H1 (cell line): ENCODE measurements around the gene HS1BP3. TPM values are rescaled to one million over a fixed set of nuclear protein-coding genes. Genes with fewer than 3 reads are reported as not detected.

Source experiments
- CTCF ChIA-PET: fragments of 300-600 bp; sonication (Branson Sonifier 250); formaldehyde crosslinking; loops from one replicate; lab custom pipeline; 2021; ENCODE audit not compliant: partially characterized antibody; lab: Charles Lee
- POLR2A ChIA-PET: fragments of 300-600 bp; sonication (Branson Sonifier 250); formaldehyde crosslinking; loops from one replicate; lab custom pipeline; 2021; ENCODE audit warnings: inconsistent platforms; ENCODE audit not compliant: partially characterized antibody; lab: Charles Lee
- DNase-seq, 2 experiments: peaks; one replicate each; pipeline versions ENCODE4 v3.0.0 to v3.0.0-alpha.2; 2010 to 2022; ENCODE audit warnings: low spot score in 2 of 2, low read depth in 1 of 2, mixed read lengths in 1 of 2
- FAIRE-seq: peaks from 2 replicates; lab custom pipeline; 2011; peaks lifted over from hg19 to GRCh38; lab: Jason Lieb, UNC
- H2AFZ ChIP-seq: 2 replicates; pipeline ENCODE4 v1.8.1; 2012; ENCODE audit warnings: low read length, inconsistent platforms
- H2AK5ac ChIP-seq: 2 replicates; pipeline ENCODE4 v1.6.1; 2013; ENCODE audit warnings: low read depth, low read length
- H2BK120ac ChIP-seq: replicated peaks from 2 replicates; pipeline ENCODE3; 2013; ENCODE audit warnings: low read depth, low read length, inconsistent platforms
- H2BK12ac ChIP-seq: 2 replicates; pipeline ENCODE4 v1.6.1; 2013; ENCODE audit warnings: low read depth, low read length
- H2BK15ac ChIP-seq: 2 replicates; pipeline ENCODE4 v1.6.1; 2013; ENCODE audit warnings: low read length
- H2BK20ac ChIP-seq: 2 replicates; pipeline ENCODE4 v1.6.1; 2013; ENCODE audit warnings: low read length
- H2BK5ac ChIP-seq: 2 replicates; pipeline ENCODE4 v1.6.1; 2013; ENCODE audit warnings: low read depth, low read length
- H3K14ac ChIP-seq: 2 replicates; pipeline ENCODE4 v1.6.1; 2013; ENCODE audit warnings: inconsistent platforms; ENCODE audit not compliant: insufficient read length
- H3K18ac ChIP-seq: 2 replicates; pipeline ENCODE4 v1.6.1; 2013; ENCODE audit warnings: low read length; ENCODE audit errors: extremely low read depth
- H3K23ac ChIP-seq: 2 replicates; pipeline ENCODE4 v1.6.1; 2013; ENCODE audit warnings: inconsistent platforms; ENCODE audit not compliant: insufficient read length
- H3K23me2 ChIP-seq: 2 replicates; pipeline ENCODE4 v1.6.1; 2013; ENCODE audit warnings: low read depth, low read length
- H3K27ac ChIP-seq: 2 replicates; pipeline ENCODE4 v1.6.1; 2011; ENCODE audit warnings: low read depth, low read length, inconsistent platforms
- H3K27me3 ChIP-seq, 4 experiments: replicated peaks in 1 of 4; 1 replicate in 1 of 4; 2 replicates in 3 of 4; pipeline versions ENCODE4 v1.6.1 to v1.8.1; 2011 to 2013; ENCODE audit warnings: low read length in 3 of 4, mild to moderate bottlenecking in 3 of 4, inconsistent platforms in 2 of 4, mixed read lengths in 2 of 4, moderate library complexity in 1 of 4; ENCODE audit not compliant: control insufficient read depth in 3 of 4, insufficient read depth in 3 of 4; ENCODE audit errors: extremely low read depth in 1 of 4
- H3K36me3 ChIP-seq, 4 experiments: 2 replicates each; pipeline versions ENCODE4 v1.6.1 to v1.8.1; 2011 to 2013; ENCODE audit warnings: mild to moderate bottlenecking in 4 of 4, low read length in 3 of 4, moderate library complexity in 2 of 4, control low read depth in 1 of 4, inconsistent platforms in 1 of 4; ENCODE audit not compliant: insufficient read depth in 4 of 4, control insufficient read depth in 2 of 4
- H3K4ac ChIP-seq: replicated peaks from 2 replicates; pipeline ENCODE3; 2013; ENCODE audit warnings: low read length, low read depth, mixed read lengths, inconsistent platforms; ENCODE audit not compliant: insufficient read length
- H3K4me1 ChIP-seq, 4 experiments: replicated peaks in 1 of 4; 1 replicate in 1 of 4; 2 replicates in 3 of 4; pipeline versions ENCODE4 v1.6.1 to v1.8.1; 2011 to 2013; ENCODE audit warnings: low read length in 3 of 4, inconsistent platforms in 2 of 4, mixed read lengths in 1 of 4; ENCODE audit not compliant: insufficient read depth in 4 of 4, control insufficient read depth in 3 of 4
- H3K4me2 ChIP-seq, 2 experiments: 2 replicates each; pipeline versions ENCODE4 v1.6.1 to v1.8.1; 2011 to 2013; ENCODE audit warnings: low read depth in 2 of 2, low read length in 2 of 2, control low read depth in 1 of 2, inconsistent platforms in 1 of 2, mild to moderate bottlenecking in 1 of 2; ENCODE audit not compliant: insufficient read depth in 1 of 2
- H3K4me3 ChIP-seq, 4 experiments: fragments of 200-600, 300-600 bp in 1 of 4; sonication (generic), shearing (Covaris generic), sonication (Bioruptor Twin) in 1 of 4; 2 replicates each; pipeline versions ENCODE4 v1.5.1 to v1.8.1; 2011 to 2016; ENCODE audit warnings: low read length in 4 of 4, low read depth in 3 of 4, control low read depth in 2 of 4, inconsistent platforms in 2 of 4, mild to moderate bottlenecking in 2 of 4, mixed read lengths in 1 of 4, moderate library complexity in 1 of 4; ENCODE audit not compliant: insufficient read depth in 2 of 4; ENCODE audit errors: extremely low read depth in 1 of 4
- H3K56ac ChIP-seq: replicated peaks from 2 replicates; pipeline ENCODE3; 2013; ENCODE audit warnings: low read depth, mild to moderate bottlenecking, mixed read lengths, low read length, inconsistent platforms; ENCODE audit not compliant: insufficient read length
- H3K79me1 ChIP-seq: 2 replicates; pipeline ENCODE4 v1.6.1; 2013; ENCODE audit warnings: low read depth, low read length, control low read depth
- H3K79me2 ChIP-seq, 2 experiments: 2 replicates each; pipeline versions ENCODE4 v1.6.1 to v1.8.1; 2012 to 2013; ENCODE audit warnings: low read length in 2 of 2, mild to moderate bottlenecking in 2 of 2, inconsistent platforms in 1 of 2; ENCODE audit not compliant: insufficient read depth in 2 of 2, control insufficient read depth in 1 of 2
- H3K9ac ChIP-seq, 4 experiments: replicated peaks in 1 of 4; 1 replicate in 1 of 4; 2 replicates in 3 of 4; pipeline versions ENCODE4 v1.6.1 to v1.8.1; 2011 to 2013; ENCODE audit warnings: low read depth in 3 of 4, low read length in 3 of 4, control low read depth in 2 of 4, mild to moderate bottlenecking in 2 of 4, moderate library complexity in 2 of 4, inconsistent platforms in 1 of 4; ENCODE audit errors: extremely low read depth in 1 of 4
- H3K9me3 ChIP-seq, 2 experiments: 2 replicates each; pipeline versions ENCODE4 v1.6.1 to v1.8.1; 2012 to 2013; ENCODE audit warnings: mild to moderate bottlenecking in 2 of 2, moderate library complexity in 2 of 2, control low read depth in 1 of 2, inconsistent platforms in 1 of 2, low read depth in 1 of 2, low read length in 1 of 2, mixed read lengths in 1 of 2; ENCODE audit not compliant: insufficient read depth in 2 of 2
- H4K20me1 ChIP-seq, 2 experiments: replicated peaks in 1 of 2; 2 replicates each; pipeline versions ENCODE3 to v1.8.1; 2011 to 2013; ENCODE audit warnings: inconsistent platforms in 2 of 2, low read length in 2 of 2, mild to moderate bottlenecking in 1 of 2; ENCODE audit not compliant: insufficient read depth in 2 of 2, control insufficient read depth in 1 of 2
- H4K5ac ChIP-seq: 2 replicates; pipeline ENCODE4 v1.6.1; 2013; ENCODE audit warnings: low read length, low read depth, mixed read lengths, inconsistent platforms; ENCODE audit not compliant: insufficient read length
- H4K8ac ChIP-seq: 2 replicates; pipeline ENCODE4 v1.8.0; 2013; ENCODE audit warnings: mild to moderate bottlenecking, moderate library complexity, low read length, inconsistent platforms; ENCODE audit not compliant: insufficient read depth; ENCODE audit errors: extremely low read depth
- H4K91ac ChIP-seq: replicated peaks from 2 replicates; pipeline ENCODE3; 2013; ENCODE audit warnings: low read length, mixed read lengths, inconsistent platforms; ENCODE audit not compliant: insufficient read length
- BCL11A ChIP-seq, 2 experiments: IDR thresholded peaks; one replicate each; pipeline ENCODE4 v1.6.1; 2011; ENCODE audit warnings: low read depth in 2 of 2, low read length in 2 of 2, mild to moderate bottlenecking in 2 of 2
- CBX5 ChIP-seq: fragments of 300-800, 300-1000 bp; sonication (generic); IDR thresholded peaks from 2 replicates; pipeline ENCODE4 v1.7.1; 2016; ENCODE audit warnings: antibody characterized with exemption, low read length, low read depth
- CBX8 ChIP-seq: fragments of 300-800, 300-1000 bp; sonication (generic); IDR thresholded peaks from 2 replicates; pipeline ENCODE4 v1.7.1; 2016; ENCODE audit warnings: low read depth, low read length, borderline replicate concordance
- CEBPB ChIP-seq: IDR thresholded peaks from 2 replicates; pipeline ENCODE4 v1.6.1; 2012; ENCODE audit warnings: low read depth, low read length
- CHD1 ChIP-seq: IDR thresholded peaks from 2 replicates; pipeline ENCODE4 v1.6.1; 2012; ENCODE audit warnings: low read depth, low read length, improper control_type of control experiment
- CHD2 ChIP-seq: IDR thresholded peaks from 2 replicates; pipeline ENCODE4 v1.6.1; 2012; ENCODE audit warnings: low read length, improper control_type of control experiment
- PHF8 ChIP-seq: fragments of 200-600 bp; sonication (generic); conservative IDR thresholded peaks from 2 replicates; pipeline ENCODE4 v1.7.1; 2012; ENCODE audit warnings: low read depth, mild to moderate bottlenecking, inconsistent platforms, low read length, moderate library complexity
- POLR2A ChIP-seq, 2 experiments: IDR thresholded peaks; 1 replicate in 1 of 2; 2 replicates in 1 of 2; pipeline ENCODE4 v1.6.1; 2011; ENCODE audit warnings: low read depth in 2 of 2, low read length in 2 of 2, mild to moderate bottlenecking in 2 of 2; ENCODE audit errors: control extremely low read depth in 1 of 2
- RBBP5 ChIP-seq: IDR thresholded peaks from 2 replicates; pipeline ENCODE4 v1.7.1; 2012; ENCODE audit warnings: low read depth, mild to moderate bottlenecking, inconsistent platforms, low read length, moderate library complexity, borderline replicate concordance
- SIX5 ChIP-seq: IDR thresholded peaks from 2 replicates; pipeline ENCODE4 v1.6.1; 2011; ENCODE audit warnings: mild to moderate bottlenecking, low read depth, low read length
- TAF1 ChIP-seq: IDR thresholded peaks from 2 replicates; pipeline ENCODE4 v1.6.1; 2011; ENCODE audit warnings: mild to moderate bottlenecking, low read depth, low read length
- ZNF274 ChIP-seq: IDR thresholded peaks from 2 replicates; pipeline ENCODE4 v1.7.0; 2012; ENCODE audit warnings: low read length, borderline replicate concordance; ENCODE audit errors: extremely low read depth
- WGBS, 2 experiments: shearing (Covaris generic) in 1 of 2; methylation state at CpG; one replicate each; pipeline versions ENCODE4 v1.1.6 to v1.1.7; 2013 to 2015; ENCODE audit warnings: low lambda C conversion rate in 2 of 2, mixed read lengths in 2 of 2, inconsistent platforms in 1 of 2, low coverage in 1 of 2, missing lambda C conversion rate in 1 of 2; ENCODE audit not compliant: insufficient replicate concordance in 2 of 2, insufficient coverage in 1 of 2, insufficient read length in 1 of 2; ENCODE audit errors: extremely low coverage in 1 of 2, missing lambda C conversion rate in 1 of 2; 5-methylcytosine and 5-hydroxymethylcytosine counted together
- polyA plus RNA-seq, 7 experiments: library from polyadenylated mRNA; depleted of rRNA in 3 of 7; stranded (reverse) in 5 of 7; unstranded in 2 of 7; fragments of >200 nt in 5 of 7; fragments of 200-250 nt in 2 of 7; gene quantifications; 1 replicate in 5 of 7; 2 replicates in 1 of 7; 4 replicates in 1 of 7; pipeline versions ENCODE4 v1.2.1 to v1.2.3, GENCODE V29; 2011 to 2013; ENCODE audit warnings: missing spikeins in 2 of 7, mixed read lengths in 2 of 7
- total RNA-seq: library from RNA; stranded (reverse); fragmentation: NEBNext Ultra II Directional; extraction: Animal tissue kit (Norgen Biotek cat#: 25700); gene quantifications from 2 replicates; pipeline ENCODE4 v1.2.1, GENCODE V29; 2021
- TF ChIP-seq, protein P1 (sequence below): IDR thresholded peaks from 2 replicates; pipeline ENCODE4 v1.6.1; 2012; ENCODE audit warnings: inconsistent platforms
- TF ChIP-seq, protein P2 (sequence below): IDR thresholded peaks from 2 replicates; pipeline ENCODE4 v1.6.1; 2011; ENCODE audit warnings: low read depth, mild to moderate bottlenecking, low read length; ENCODE audit not compliant: insufficient read depth

Gene HS1BP3
- total and polyA plus RNA-seq, 2 of the 8 experiments (the other 6 are each of a cell fraction or from before 2014, with no cell fraction given) = 11.1 to 11.3 TPM

DNA sequence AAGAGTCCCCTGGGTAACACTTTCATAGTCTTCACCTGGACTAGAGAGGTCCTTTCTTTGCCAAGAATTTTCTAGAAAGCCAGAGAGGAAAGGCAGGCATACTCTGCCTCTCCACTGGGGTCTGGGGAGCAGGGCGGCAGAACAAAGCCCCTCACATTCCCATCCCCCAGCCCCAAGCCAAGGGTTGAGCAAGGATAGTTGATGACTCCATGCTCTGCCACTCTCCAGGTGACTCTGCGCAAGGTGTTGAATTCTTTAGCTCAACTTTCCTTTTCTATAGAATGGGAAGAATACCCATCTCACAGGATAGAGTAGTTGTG, 13.1 kb upstream of the HS1BP3 start:
- H2AK5ac ChIP-seq = no peak overlapping the region
- no peaks in the 10 kb centered on the region for H3K9me3 ChIP-seq
- peaks cover 0 to 22% (median 4%) of the 10 kb centered on the region in 4 experiments; a peak in 6 of 7 replicates for H3K4me1 ChIP-seq
- no peak overlapping the region for H3K9ac ChIP-seq
- H2BK15ac ChIP-seq = no peak overlapping the region
- ChIA-PET CTCF (interaction anchor here (0.7 to 8.9 kb wide), 7 partner anchors 9 to 302 kb away, joined by 3 to 266 read pairs (median 7); partner anchors contain the start of gene HS1BP3), POLR2A (interaction anchor here (1.3 to 1.6 kb wide), 2 partner anchors 10 to 12 kb away, joined by 4 read pairs; no protein-coding TSS in a partner anchor)
- peaks cover 17% of the 10 kb centered on the region; the same call in 1 of the 2 replicates for H3K23me2 ChIP-seq
- no peak overlapping the region for H3K56ac ChIP-seq
- DNase-seq = no peak
- no peak overlapping the region for H2BK5ac ChIP-seq
- no peak overlapping the region for H3K14ac ChIP-seq
- no peak overlapping the region for H2AFZ ChIP-seq
- no peak overlapping the region for H4K8ac ChIP-seq
- peaks cover 2 to 15% of the 10 kb centered on the region in 2 experiments for H4K20me1 ChIP-seq
- no peak overlapping the region for H4K91ac ChIP-seq
- FAIRE-seq = no peak
- H4K5ac ChIP-seq = no peak overlapping the region
- H3K27me3 ChIP-seq = peaks cover 62 to 73% (median 71%) of the 10 kb centered on the region in 4 experiments
- no peak overlapping the region for H2BK12ac ChIP-seq
- no peak overlapping the region; a peak in 2 of 4 replicates for H3K4me2 ChIP-seq
- no peaks in the 10 kb centered on the region for H3K79me1 ChIP-seq
- H3K23ac ChIP-seq = no peak overlapping the region
- H2BK20ac ChIP-seq = no peak overlapping the region
- H3K36me3 ChIP-seq = no peaks in the 10 kb centered on the region; a peak in 1 of 8 replicates
- no peak overlapping the region for H3K4ac ChIP-seq
- no peak overlapping the region for H3K27ac ChIP-seq
- no peak overlapping the region for H2BK120ac ChIP-seq
- no peaks in the 10 kb centered on the region for H3K79me2 ChIP-seq
- 49% methylated on average over 2 of the region's 2 CpGs; no CpG with 5 or more reads in 1 of the 2 experiments for WGBS, 2 experiments
- H3K18ac ChIP-seq = no peak overlapping the region
- no peak overlapping the region for H3K4me3 ChIP-seq
- TF ChIP-seq CBX8 (no peak), RBBP5 (no peak), CBX5 (no peak), TAF1 (no peak), CEBPB (no peak), PHF8 (no peak), CHD2 (no peak), SIX5 (no peak), BCL11A (IDR thresholded peaks at IDR 0.05; ENCODE audit: low read depth in 2 of 2, low read length in 2 of 2) (no peak), POLR2A (IDR thresholded peaks at IDR 0.05; ENCODE audit: control extremely low read depth in 1 of 2, low read depth in 2 of 2, low read length in 2 of 2) (no peak), ZNF274 (no peak), CHD1 (no peak)
- TF ChIP-seq, protein P1, sequence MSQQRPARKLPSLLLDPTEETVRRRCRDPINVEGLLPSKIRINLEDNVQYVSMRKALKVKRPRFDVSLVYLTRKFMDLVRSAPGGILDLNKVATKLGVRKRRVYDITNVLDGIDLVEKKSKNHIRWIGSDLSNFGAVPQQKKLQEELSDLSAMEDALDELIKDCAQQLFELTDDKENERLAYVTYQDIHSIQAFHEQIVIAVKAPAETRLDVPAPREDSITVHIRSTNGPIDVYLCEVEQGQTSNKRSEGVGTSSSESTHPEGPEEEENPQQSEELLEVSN = no peak
- TF ChIP-seq, protein P2, sequence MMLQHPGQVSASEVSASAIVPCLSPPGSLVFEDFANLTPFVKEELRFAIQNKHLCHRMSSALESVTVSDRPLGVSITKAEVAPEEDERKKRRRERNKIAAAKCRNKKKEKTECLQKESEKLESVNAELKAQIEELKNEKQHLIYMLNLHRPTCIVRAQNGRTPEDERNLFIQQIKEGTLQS = no peak
